OCI-LY7 (cell line): ENCODE data around the gene TRIM72.

Source experiments
- CTCF ChIP-seq: fragments of 200-600 bp; sonication (generic); conservative IDR thresholded peaks from 2 replicates; pipeline ENCODE4 v1.5.1; 2014; ENCODE audit warnings: mild to moderate bottlenecking, antibody characterized with exemption, low read length, moderate library complexity, mixed read lengths
- EZH2phosphoT487 ChIP-seq: fragments of 200-600 bp; sonication (generic); IDR thresholded peaks from 2 replicates; pipeline ENCODE4 v1.6.1; 2018; ENCODE audit warnings: low read depth, borderline replicate concordance, mild to moderate bottlenecking, mixed run types, antibody characterized with exemption, low read length, moderate library complexity, mixed read lengths

GRCh38 chr16:31273676-31274075 lies 59.8 kb downstream of the TRIM72 start:
- TF ChIP-seq CTCF (no peak), EZH2phosphoT487 (no peak)
